ENCODE data around the gene EPHA7. TPM values are rescaled to one million over a fixed set of nuclear protein-coding genes. Genes with fewer than 3 reads are reported as not detected.

Gene EPHA7
- polyA plus RNA-seq, 1 of the 3 experiments (the other 2 are of a cell fraction): under 0.01 TPM

DNA sequence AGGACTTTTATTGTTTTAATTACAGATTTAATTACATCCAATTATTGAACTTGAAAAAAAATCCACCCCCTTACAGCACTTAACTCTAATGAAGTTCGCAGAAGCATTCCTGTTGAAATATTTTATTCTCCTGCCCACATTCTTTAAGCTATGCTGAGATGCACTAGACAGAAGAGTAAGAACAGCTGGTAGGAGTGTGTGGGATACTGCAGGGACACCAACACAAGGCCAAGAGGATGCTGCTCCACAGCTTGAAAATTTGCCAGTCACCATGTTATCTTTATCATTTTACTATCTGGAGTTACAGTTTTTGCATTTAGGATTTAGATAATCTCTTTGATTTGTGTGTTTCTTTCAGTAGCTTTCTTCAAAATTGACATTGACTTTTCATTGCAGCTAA, 180.7 kb downstream of the EPHA7 start:
- Histone ChIP-seq H3K79me2 (ENCODE audit: insufficient read depth) (no peaks in the 10 kb centered on the region), H3K9me3 (no peaks in the 10 kb centered on the region), H3F3A (replicated peaks; ENCODE audit: insufficient read depth) (no peaks in the 10 kb centered on the region), H3K4me3 (ENCODE audit: low read depth in 2 of 2, low read length in 1 of 2) (no peak overlapping the region), H3K4me2 (no peak overlapping the region), H3K36me3 (replicated peaks in 1 of 2; ENCODE audit: control insufficient read depth in 1 of 2, insufficient read depth in 2 of 2, low read length in 1 of 2) (no peaks in the 10 kb centered on the region), H3K9ac (no peak overlapping the region), H3K27me3 (ENCODE audit: insufficient read depth) (no peaks in the 10 kb centered on the region), H3K27ac (ENCODE audit: low read depth in 2 of 2, low read length in 1 of 2) (no peak overlapping the region), H3K9me2 (no peaks in the 10 kb centered on the region), H3K4me1 (ENCODE audit: control insufficient read depth in 1 of 2, insufficient read depth in 2 of 2, low read depth in 1 of 2, low read length in 1 of 2) (no peaks in the 10 kb centered on the region), H2AFZ (ENCODE audit: low read depth) (no peak overlapping the region), H4K20me1 (ENCODE audit: insufficient read depth) (no peaks in the 10 kb centered on the region)
- no peak for DNase-seq
- 0% methylated on average over 1 of the region's 1 CpG for WGBS (ENCODE audit: low lambda C conversion rate)
- CTCF ChIA-PET: no interaction called here
- POLR2A ChIA-PET: no interaction called here
- TF ChIP-seq ELF1 (IDR thresholded peaks at IDR 0.05): no peak
- TF ChIP-seq, protein P1, sequence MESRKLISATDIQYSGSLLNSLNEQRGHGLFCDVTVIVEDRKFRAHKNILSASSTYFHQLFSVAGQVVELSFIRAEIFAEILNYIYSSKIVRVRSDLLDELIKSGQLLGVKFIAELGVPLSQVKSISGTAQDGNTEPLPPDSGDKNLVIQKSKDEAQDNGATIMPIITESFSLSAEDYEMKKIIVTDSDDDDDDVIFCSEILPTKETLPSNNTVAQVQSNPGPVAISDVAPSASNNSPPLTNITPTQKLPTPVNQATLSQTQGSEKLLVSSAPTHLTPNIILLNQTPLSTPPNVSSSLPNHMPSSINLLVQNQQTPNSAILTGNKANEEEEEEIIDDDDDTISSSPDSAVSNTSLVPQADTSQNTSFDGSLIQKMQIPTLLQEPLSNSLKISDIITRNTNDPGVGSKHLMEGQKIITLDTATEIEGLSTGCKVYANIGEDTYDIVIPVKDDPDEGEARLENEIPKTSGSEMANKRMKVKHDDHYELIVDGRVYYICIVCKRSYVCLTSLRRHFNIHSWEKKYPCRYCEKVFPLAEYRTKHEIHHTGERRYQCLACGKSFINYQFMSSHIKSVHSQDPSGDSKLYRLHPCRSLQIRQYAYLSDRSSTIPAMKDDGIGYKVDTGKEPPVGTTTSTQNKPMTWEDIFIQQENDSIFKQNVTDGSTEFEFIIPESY (IDR thresholded peaks at IDR 0.05; ENCODE audit: borderline replicate concordance, low read depth): no peak
- no peak for TF ChIP-seq NRF1 (IDR thresholded peaks at IDR 0.05; ENCODE audit: low read depth, low read length)
- TF ChIP-seq RCOR1 (IDR thresholded peaks at IDR 0.05; ENCODE audit: low read length): no peak
- TF ChIP-seq, protein P2, sequence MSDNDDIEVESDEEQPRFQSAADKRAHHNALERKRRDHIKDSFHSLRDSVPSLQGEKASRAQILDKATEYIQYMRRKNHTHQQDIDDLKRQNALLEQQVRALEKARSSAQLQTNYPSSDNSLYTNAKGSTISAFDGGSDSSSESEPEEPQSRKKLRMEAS (IDR thresholded peaks at IDR 0.05; ENCODE audit: low read depth): no peak
- no peak for TF ChIP-seq MEF2A (IDR thresholded peaks at IDR 0.05; ENCODE audit: borderline replicate concordance, low read depth)
- TF ChIP-seq, protein P3, sequence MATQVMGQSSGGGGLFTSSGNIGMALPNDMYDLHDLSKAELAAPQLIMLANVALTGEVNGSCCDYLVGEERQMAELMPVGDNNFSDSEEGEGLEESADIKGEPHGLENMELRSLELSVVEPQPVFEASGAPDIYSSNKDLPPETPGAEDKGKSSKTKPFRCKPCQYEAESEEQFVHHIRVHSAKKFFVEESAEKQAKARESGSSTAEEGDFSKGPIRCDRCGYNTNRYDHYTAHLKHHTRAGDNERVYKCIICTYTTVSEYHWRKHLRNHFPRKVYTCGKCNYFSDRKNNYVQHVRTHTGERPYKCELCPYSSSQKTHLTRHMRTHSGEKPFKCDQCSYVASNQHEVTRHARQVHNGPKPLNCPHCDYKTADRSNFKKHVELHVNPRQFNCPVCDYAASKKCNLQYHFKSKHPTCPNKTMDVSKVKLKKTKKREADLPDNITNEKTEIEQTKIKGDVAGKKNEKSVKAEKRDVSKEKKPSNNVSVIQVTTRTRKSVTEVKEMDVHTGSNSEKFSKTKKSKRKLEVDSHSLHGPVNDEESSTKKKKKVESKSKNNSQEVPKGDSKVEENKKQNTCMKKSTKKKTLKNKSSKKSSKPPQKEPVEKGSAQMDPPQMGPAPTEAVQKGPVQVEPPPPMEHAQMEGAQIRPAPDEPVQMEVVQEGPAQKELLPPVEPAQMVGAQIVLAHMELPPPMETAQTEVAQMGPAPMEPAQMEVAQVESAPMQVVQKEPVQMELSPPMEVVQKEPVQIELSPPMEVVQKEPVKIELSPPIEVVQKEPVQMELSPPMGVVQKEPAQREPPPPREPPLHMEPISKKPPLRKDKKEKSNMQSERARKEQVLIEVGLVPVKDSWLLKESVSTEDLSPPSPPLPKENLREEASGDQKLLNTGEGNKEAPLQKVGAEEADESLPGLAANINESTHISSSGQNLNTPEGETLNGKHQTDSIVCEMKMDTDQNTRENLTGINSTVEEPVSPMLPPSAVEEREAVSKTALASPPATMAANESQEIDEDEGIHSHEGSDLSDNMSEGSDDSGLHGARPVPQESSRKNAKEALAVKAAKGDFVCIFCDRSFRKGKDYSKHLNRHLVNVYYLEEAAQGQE (IDR thresholded peaks at IDR 0.05; ENCODE audit: low read depth, low read length): no peak
- no peak for TF ChIP-seq TCF12 (IDR thresholded peaks at IDR 0.05)
- TF ChIP-seq RFX5 (IDR thresholded peaks at IDR 0.05; ENCODE audit: low read length): no peak
- TF ChIP-seq, protein P4, sequence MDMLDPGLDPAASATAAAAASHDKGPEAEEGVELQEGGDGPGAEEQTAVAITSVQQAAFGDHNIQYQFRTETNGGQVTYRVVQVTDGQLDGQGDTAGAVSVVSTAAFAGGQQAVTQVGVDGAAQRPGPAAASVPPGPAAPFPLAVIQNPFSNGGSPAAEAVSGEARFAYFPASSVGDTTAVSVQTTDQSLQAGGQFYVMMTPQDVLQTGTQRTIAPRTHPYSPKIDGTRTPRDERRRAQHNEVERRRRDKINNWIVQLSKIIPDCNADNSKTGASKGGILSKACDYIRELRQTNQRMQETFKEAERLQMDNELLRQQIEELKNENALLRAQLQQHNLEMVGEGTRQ (IDR thresholded peaks at IDR 0.05; ENCODE audit: borderline replicate concordance, low read depth, low read length): no peak
- TF ChIP-seq, protein P5, sequence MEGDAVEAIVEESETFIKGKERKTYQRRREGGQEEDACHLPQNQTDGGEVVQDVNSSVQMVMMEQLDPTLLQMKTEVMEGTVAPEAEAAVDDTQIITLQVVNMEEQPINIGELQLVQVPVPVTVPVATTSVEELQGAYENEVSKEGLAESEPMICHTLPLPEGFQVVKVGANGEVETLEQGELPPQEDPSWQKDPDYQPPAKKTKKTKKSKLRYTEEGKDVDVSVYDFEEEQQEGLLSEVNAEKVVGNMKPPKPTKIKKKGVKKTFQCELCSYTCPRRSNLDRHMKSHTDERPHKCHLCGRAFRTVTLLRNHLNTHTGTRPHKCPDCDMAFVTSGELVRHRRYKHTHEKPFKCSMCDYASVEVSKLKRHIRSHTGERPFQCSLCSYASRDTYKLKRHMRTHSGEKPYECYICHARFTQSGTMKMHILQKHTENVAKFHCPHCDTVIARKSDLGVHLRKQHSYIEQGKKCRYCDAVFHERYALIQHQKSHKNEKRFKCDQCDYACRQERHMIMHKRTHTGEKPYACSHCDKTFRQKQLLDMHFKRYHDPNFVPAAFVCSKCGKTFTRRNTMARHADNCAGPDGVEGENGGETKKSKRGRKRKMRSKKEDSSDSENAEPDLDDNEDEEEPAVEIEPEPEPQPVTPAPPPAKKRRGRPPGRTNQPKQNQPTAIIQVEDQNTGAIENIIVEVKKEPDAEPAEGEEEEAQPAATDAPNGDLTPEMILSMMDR (IDR thresholded peaks at IDR 0.05): no peak
- TF ChIP-seq JUND (IDR thresholded peaks at IDR 0.05): no peak
- no peak for TF ChIP-seq FOSL2 (IDR thresholded peaks at IDR 0.05; ENCODE audit: borderline replicate concordance, low read depth)
- TF ChIP-seq, protein P6, sequence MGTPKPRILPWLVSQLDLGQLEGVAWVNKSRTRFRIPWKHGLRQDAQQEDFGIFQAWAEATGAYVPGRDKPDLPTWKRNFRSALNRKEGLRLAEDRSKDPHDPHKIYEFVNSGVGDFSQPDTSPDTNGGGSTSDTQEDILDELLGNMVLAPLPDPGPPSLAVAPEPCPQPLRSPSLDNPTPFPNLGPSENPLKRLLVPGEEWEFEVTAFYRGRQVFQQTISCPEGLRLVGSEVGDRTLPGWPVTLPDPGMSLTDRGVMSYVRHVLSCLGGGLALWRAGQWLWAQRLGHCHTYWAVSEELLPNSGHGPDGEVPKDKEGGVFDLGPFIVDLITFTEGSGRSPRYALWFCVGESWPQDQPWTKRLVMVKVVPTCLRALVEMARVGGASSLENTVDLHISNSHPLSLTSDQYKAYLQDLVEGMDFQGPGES (IDR thresholded peaks at IDR 0.05; ENCODE audit: low read depth, low read length): no peak
- TF ChIP-seq GATA2 (CRISPR knock-in tag; IDR thresholded peaks at IDR 0.05): no peak
- TF ChIP-seq YY1 (IDR thresholded peaks at IDR 0.05; ENCODE audit: low read depth): no peak

Measured in SK-N-SH (cell line).